SK-N-SH treated with all-trans-retinoic acid at 6 μM for 48 hours (cell line): ENCODE results near the gene DNPH1.

Source experiments
- BACH2 ChIP-seq: fragments of 250-450 bp; sonication (Bioruptor Pico); IDR thresholded peaks from 2 replicates; pipeline ENCODE4 v1.9.0; 2021; ENCODE audit warnings: mild to moderate bottlenecking, borderline replicate concordance
- CSDC2 ChIP-seq: fragments of 250-450 bp; sonication (Bioruptor Pico); IDR thresholded peaks from 2 replicates; pipeline ENCODE4 v1.5.0; 2020; ENCODE audit warnings: mild to moderate bottlenecking, moderate library complexity
- ESRRG ChIP-seq: fragments of 250-450 bp; sonication (Bioruptor Pico); IDR thresholded peaks from 2 replicates; pipeline ENCODE4 v1.6.1; 2021; ENCODE audit warnings: mild to moderate bottlenecking
- PPARA ChIP-seq: fragments of 250-450 bp; sonication (Bioruptor Pico); IDR thresholded peaks from 2 replicates; pipeline ENCODE4 v1.5.0; 2020; ENCODE audit warnings: mild to moderate bottlenecking, borderline replicate concordance
- ZFP3 ChIP-seq: fragments of 250-450 bp; sonication (Bioruptor Pico); IDR thresholded peaks from 2 replicates; pipeline ENCODE4 v1.5.0; 2020; ENCODE audit warnings: mild to moderate bottlenecking, moderate library complexity
- ZNF8 ChIP-seq: fragments of 450-650 bp; formaldehyde crosslinking; IDR thresholded peaks from 2 replicates; pipeline ENCODE4 v1.5.0; 2020; ENCODE audit warnings: mild to moderate bottlenecking, moderate library complexity
- TF ChIP-seq, protein P1 (sequence below): fragments of 250-450 bp; sonication (Bioruptor Pico); IDR thresholded peaks from 2 replicates; pipeline ENCODE4 v1.5.1; 2020; ENCODE audit warnings: low read depth, mild to moderate bottlenecking, moderate library complexity

DNA sequence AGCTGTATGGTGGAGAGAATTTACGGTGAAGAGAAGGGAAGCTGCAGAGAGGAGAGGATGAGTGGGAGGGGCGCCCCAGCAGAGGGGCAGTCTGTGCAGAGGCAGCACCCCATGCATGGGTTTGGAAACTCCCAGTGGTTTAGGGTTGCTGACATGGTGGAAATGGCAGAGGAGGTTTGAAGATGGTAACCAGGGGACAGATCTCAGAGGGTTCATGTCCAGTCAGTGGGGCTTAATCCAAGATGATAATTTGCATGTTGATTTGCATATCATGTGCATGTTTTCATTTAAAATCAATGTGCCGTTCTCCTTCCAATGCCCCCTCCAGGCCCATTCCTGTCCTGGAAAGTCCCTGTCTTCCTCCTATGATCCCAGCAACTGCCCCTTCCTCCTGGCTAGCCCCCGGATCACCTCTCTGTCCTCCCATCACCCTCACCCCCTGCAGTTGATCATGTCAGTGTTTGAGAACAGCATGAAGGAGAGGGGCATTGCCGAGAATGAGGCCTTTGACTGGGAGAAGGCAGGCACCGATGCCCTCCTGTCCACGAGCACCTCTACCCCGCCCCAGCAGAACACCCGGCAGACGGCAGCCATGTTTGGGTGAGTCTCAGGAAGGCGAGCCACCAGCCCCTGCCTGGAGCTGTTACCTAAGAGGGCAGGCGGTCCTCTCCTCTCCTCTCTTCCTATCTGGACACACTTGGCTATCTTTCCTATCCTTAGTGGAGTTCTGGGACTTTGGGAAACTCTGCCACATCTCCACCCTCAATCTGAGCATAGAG lies 28.3 kb upstream of the DNPH1 start:
- TF ChIP-seq, protein P1, sequence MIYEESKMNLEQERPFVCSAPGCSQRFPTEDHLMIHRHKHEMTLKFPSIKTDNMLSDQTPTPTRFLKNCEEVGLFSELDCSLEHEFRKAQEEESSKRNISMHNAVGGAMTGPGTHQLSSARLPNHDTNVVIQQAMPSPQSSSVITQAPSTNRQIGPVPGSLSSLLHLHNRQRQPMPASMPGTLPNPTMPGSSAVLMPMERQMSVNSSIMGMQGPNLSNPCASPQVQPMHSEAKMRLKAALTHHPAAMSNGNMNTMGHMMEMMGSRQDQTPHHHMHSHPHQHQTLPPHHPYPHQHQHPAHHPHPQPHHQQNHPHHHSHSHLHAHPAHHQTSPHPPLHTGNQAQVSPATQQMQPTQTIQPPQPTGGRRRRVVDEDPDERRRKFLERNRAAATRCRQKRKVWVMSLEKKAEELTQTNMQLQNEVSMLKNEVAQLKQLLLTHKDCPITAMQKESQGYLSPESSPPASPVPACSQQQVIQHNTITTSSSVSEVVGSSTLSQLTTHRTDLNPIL (CRISPR knock-in tag), result no peak
- TF ChIP-seq BACH2 (CRISPR knock-in tag) (no peak), CSDC2 (CRISPR knock-in tag) (no peak), PPARA (CRISPR knock-in tag) (no peak), ZFP3 (CRISPR knock-in tag) (no peak), ESRRG (no peak), ZNF8 (no peak)
